Endothelial cell of umbilical vein (primary cell): Measurements from ENCODE around the gene AGTPBP1. TPM values are rescaled to one million over a fixed set of nuclear protein-coding genes. Genes with fewer than 3 reads are reported as not detected.

Experiments
- BruUV-seq: library from RNA; stranded (reverse); fragments of 400-500 nt; replicated peaks from 2 replicates; lab custom pipeline; 2021; lab: Mats Ljungman, UMichigan
- CTCF ChIA-PET: fragments of 300-600, 350-600 bp; sonication (Branson Sonifier 250); formaldehyde crosslinking; loops from one replicate; lab custom pipeline; 2021; ENCODE audit warnings: antibody characterized with exemption, inconsistent platforms; lab: Charles Lee
- POLR2A ChIA-PET: fragments of 300-600, 350-600 bp; sonication (Branson Sonifier 250); formaldehyde crosslinking; loops from one replicate; lab custom pipeline; 2021; ENCODE audit warnings: antibody characterized with exemption, inconsistent platforms; lab: Charles Lee
- DNase-seq: peaks from one replicate; pipeline ENCODE4 v3.0.0-alpha.2; 2011; ENCODE audit warnings: low read depth, low spot score
- FAIRE-seq: peaks from 2 replicates; lab custom pipeline; 2011; peaks lifted over from hg19 to GRCh38; lab: Jason Lieb, UNC
- H2AFZ ChIP-seq: 2 replicates; pipeline ENCODE4 v1.6.0; 2012; ENCODE audit warnings: low read depth, low read length, control low read depth, inconsistent platforms
- H3K27ac ChIP-seq: 2 replicates; pipeline ENCODE4 v1.5.1; 2011; ENCODE audit warnings: low read depth, mild to moderate bottlenecking, control low read depth, low read length, moderate library complexity; ENCODE audit not compliant: insufficient read depth
- H3K27me3 ChIP-seq, 2 experiments: 2 replicates each; pipeline versions ENCODE4 v1.6.0 to v1.6.1; 2011; ENCODE audit warnings: low read length in 2 of 2, mixed read lengths in 1 of 2; ENCODE audit not compliant: control insufficient read depth in 2 of 2, insufficient read depth in 2 of 2
- H3K36me3 ChIP-seq, 2 experiments: 2 replicates in 1 of 2; 3 replicates in 1 of 2; pipeline ENCODE4 v1.5.1; 2011; ENCODE audit warnings: low read length in 2 of 2, mild to moderate bottlenecking in 1 of 2, moderate library complexity in 1 of 2; ENCODE audit not compliant: control insufficient read depth in 2 of 2, insufficient read depth in 2 of 2; ENCODE audit errors: extremely low read depth in 1 of 2
- H3K4me1 ChIP-seq: 3 replicates; pipeline ENCODE4 v1.5.1; 2011; ENCODE audit warnings: mild to moderate bottlenecking, low read length; ENCODE audit not compliant: control insufficient read depth, insufficient read depth; ENCODE audit errors: extremely low read depth
- H3K4me2 ChIP-seq: 2 replicates; pipeline ENCODE4 v1.6.1; 2011; ENCODE audit warnings: low read length, control low read depth, mixed read lengths; ENCODE audit not compliant: insufficient read depth
- H3K4me3 ChIP-seq, 3 experiments: fragments of 200-600 bp in 1 of 3; sonication (generic), shearing (Covaris generic) in 1 of 3; replicated peaks in 1 of 3; 2 replicates each; pipeline ENCODE4 v1.5.1; 2011 to 2016; ENCODE audit warnings: control low read depth in 3 of 3, low read length in 3 of 3, mild to moderate bottlenecking in 2 of 3, inconsistent platforms in 1 of 3, low read depth in 1 of 3, moderate library complexity in 1 of 3; ENCODE audit not compliant: insufficient read depth in 1 of 3
- H3K79me2 ChIP-seq: 2 replicates; pipeline ENCODE4 v1.6.0; 2012; ENCODE audit warnings: low read length, inconsistent platforms; ENCODE audit not compliant: control insufficient read depth, insufficient read depth
- H3K9ac ChIP-seq: replicated peaks from 2 replicates; pipeline ENCODE3; 2011; ENCODE audit warnings: low read length, control low read depth; ENCODE audit not compliant: insufficient read depth; ENCODE audit errors: extremely low read depth
- H3K9me1 ChIP-seq: replicated peaks from 3 replicates; pipeline ENCODE4 v1.6.0; 2011; ENCODE audit warnings: mild to moderate bottlenecking, low read length; ENCODE audit not compliant: control insufficient read depth, insufficient read depth; ENCODE audit errors: extremely low read depth
- H3K9me3 ChIP-seq: replicated peaks from 2 replicates; pipeline ENCODE4 v1.5.1; 2012; ENCODE audit warnings: low read length, inconsistent platforms; ENCODE audit not compliant: control insufficient read depth, insufficient read depth
- H4K20me1 ChIP-seq: replicated peaks from 2 replicates; pipeline ENCODE3; 2011; ENCODE audit warnings: mild to moderate bottlenecking, low read length; ENCODE audit not compliant: control insufficient read depth, insufficient read depth; ENCODE audit errors: extremely low read depth
- CTCF ChIP-seq, 2 donors: IDR thresholded peaks; 1 replicate in 1 of 2; 2 replicates in 1 of 2; pipeline ENCODE4 v1.5.1; 2011; ENCODE audit warnings: low read length in 2 of 2, mild to moderate bottlenecking in 2 of 2, moderate library complexity in 2 of 2, control low read depth in 1 of 2, inconsistent platforms in 1 of 2, low read depth in 1 of 2; ENCODE audit not compliant: insufficient read depth in 1 of 2; ENCODE audit errors: extremely low read depth in 1 of 2
- FOS ChIP-seq: IDR thresholded peaks from 2 replicates; pipeline ENCODE4 v1.6.1; 2011; ENCODE audit warnings: mild to moderate bottlenecking, low read length, moderate library complexity, borderline replicate concordance; ENCODE audit not compliant: insufficient read depth
- GATA2 ChIP-seq: IDR thresholded peaks from 2 replicates; pipeline ENCODE4 v1.7.0; 2011; ENCODE audit warnings: low read depth, mild to moderate bottlenecking, moderate library complexity, mixed read lengths, low read length; ENCODE audit not compliant: insufficient read length, insufficient read depth
- JUN ChIP-seq: IDR thresholded peaks from 2 replicates; pipeline ENCODE4 v1.6.1; 2011; ENCODE audit warnings: borderline replicate concordance, low read depth; ENCODE audit not compliant: insufficient read length, insufficient read depth
- MAX ChIP-seq: IDR thresholded peaks from 2 replicates; pipeline ENCODE4 v1.6.1; 2011; ENCODE audit not compliant: insufficient read depth, insufficient read length
- dilution Hi-C: fragments of 300-500 bp; cut with MboI; formaldehyde crosslinking; loops from one replicate; pipeline ENCODE4 v1.15.0; 2019; ENCODE audit warnings: low sequenced_read_pairs; ENCODE audit not compliant: extremely low pct_ligation_motif_present
- intact Hi-C: fragments of 100-400 bp; cut with micrococcal nuclease; formaldehyde crosslinking; loops from one replicate; pipeline ENCODE4 v1.10.0; 2022
- polyA plus RNA-seq, 4 experiments: library from polyadenylated mRNA; depleted of rRNA in 3 of 4; stranded (reverse) in 3 of 4; unstranded in 1 of 4; fragments of >200 nt; gene quantifications; 2 replicates each; pipeline versions ENCODE4 v1.2.1 to v1.2.3, GENCODE V29; 2011 to 2012; ENCODE audit warnings: missing spikeins in 1 of 4
- total RNA-seq: library from RNA; stranded (reverse); gene quantifications from 2 replicates; pipeline ENCODE4 v1.2.3, GENCODE V29; 2021

AGTPBP1 gene
- total and polyA plus RNA-seq, 2 donors (not counting 3 experiments of a cell fraction or from before 2014, with no cell fraction given) = 4.2 to 18.4 TPM

- DNase-seq = peak; percentile 41
- no peaks in the 10 kb centered on the region for H3K27me3 ChIP-seq
Observed at GRCh38 chr9:85536076-85536475, 205.7 kb downstream of the AGTPBP1 start.

GRCh38 chr9:85534340-85534739 is 207.4 kb downstream of the AGTPBP1 start:
- POLR2A ChIA-PET = no interaction called here
- CTCF ChIA-PET = no interaction called here
- H3K27ac ChIP-seq = no peak overlapping the region
- DNase-seq (no peak), FAIRE-seq (no peak)
- intact Hi-C loops = loop anchor here (5.0 kb wide), 1 partner anchor 33 kb away; no protein-coding TSS in a partner anchor
- H3K4me3 ChIP-seq = no peak overlapping the region
- H3K79me2 ChIP-seq = no peaks in the 10 kb centered on the region
- no peaks in the 10 kb centered on the region for H3K9me1 ChIP-seq
- no peak overlapping the region for H2AFZ ChIP-seq
- TF ChIP-seq CTCF (IDR thresholded peaks at IDR 0.05; ENCODE audit: extremely low read depth in 1 of 2, insufficient read depth in 1 of 2, low read depth in 1 of 2, low read length in 2 of 2) (no peak), FOS (no peak), GATA2 (no peak)
- peaks cover 4% of the 10 kb centered on the region for H3K4me1 ChIP-seq
- H3K36me3 ChIP-seq = no peaks in the 10 kb centered on the region
- H3K9ac ChIP-seq = no peak overlapping the region
- H3K4me2 ChIP-seq = no peak overlapping the region
- no peaks in the 10 kb centered on the region for H3K9me3 ChIP-seq
- no TSS peak for BruUV-seq
- dilution Hi-C loops = no loop called here
- H3K27me3 ChIP-seq = no peaks in the 10 kb centered on the region
- no peaks in the 10 kb centered on the region for H4K20me1 ChIP-seq

More at GRCh38 chr9:85536076-85536475, 205.7 kb downstream of the AGTPBP1 start:
- Histone ChIP-seq H3K4me3 (no peak overlapping the region), H3K9ac (no peak overlapping the region), H3K27ac (no peak overlapping the region), H3K36me3 (no peaks in the 10 kb centered on the region), H3K79me2 (no peaks in the 10 kb centered on the region), H3K4me2 (no peak overlapping the region), H3K4me1 (peaks cover 4% of the 10 kb centered on the region), H4K20me1 (no peaks in the 10 kb centered on the region), H2AFZ (no peak overlapping the region), H3K9me1 (no peaks in the 10 kb centered on the region), H3K9me3 (no peaks in the 10 kb centered on the region)
- no TSS peak for BruUV-seq
- POLR2A ChIA-PET = no interaction called here
- FAIRE-seq = peak; percentile 67
- dilution Hi-C loops = no loop called here
- intact Hi-C loops = no loop called here
- CTCF ChIA-PET = interaction anchor here (0.6 to 0.7 kb wide), 2 partner anchors 34 to 74 kb away, joined by 3 read pairs; no protein-coding TSS in a partner anchor
- TF ChIP-seq JUN (peak; percentile 41), MAX (no peak)
